Measurements from ENCODE around the gene POMP. TPM values are rescaled to one million over a fixed set of nuclear protein-coding genes. Genes with fewer than 3 reads are reported as not detected.
"Not testable (repeated sequence)": the region's sequence is repeated elsewhere in the genome, so short reads cannot be mapped to it uniquely, and the experiment has no call there.

Gene POMP
- total RNA-seq, 2 experiments from 2014 or later: 124 to 127 TPM

- ChIA-PET CTCF (no interaction called here), POLR2A (no interaction called here)
Observed at GRCh38 chr13:28636677-28637317, 22.1 kb upstream of the POMP start.

DNA sequence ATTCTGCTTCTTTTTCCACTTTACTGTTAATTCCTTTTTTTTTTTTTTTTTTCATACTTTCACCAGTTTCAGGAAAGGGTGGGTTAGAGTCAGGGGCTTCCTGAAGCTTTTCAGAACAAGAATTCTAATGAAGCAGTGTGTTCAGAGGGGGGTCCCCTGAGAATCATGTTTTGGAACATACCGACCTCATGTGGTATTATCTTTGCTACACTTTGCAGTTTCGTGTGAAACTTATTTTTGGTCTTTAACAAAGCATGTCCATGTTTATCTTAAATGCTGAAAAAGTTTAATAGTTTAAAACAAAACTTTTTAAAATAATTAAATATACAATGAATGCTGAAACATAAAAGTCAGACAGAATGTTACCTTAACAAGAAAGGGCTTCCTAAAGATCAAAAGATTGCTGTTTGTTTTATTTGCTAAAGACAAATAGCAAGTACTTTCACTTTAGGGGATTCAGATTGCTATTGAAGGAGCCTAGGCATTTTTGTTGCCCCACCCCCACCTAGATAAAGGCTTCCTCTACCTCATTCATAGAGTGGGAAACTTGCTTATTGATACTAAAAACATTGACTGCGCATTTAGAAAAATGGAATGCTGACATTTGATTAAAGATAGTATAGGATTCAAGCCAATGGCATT is 21.1 kb upstream of the POMP start:
- CTCF ChIA-PET: no interaction called here

GRCh38 chr13:28638756-28639155 is 20.2 kb upstream of the POMP start:
- POLR2A ChIA-PET: interaction anchor here (1.0 kb wide), 1 partner anchor 20 kb away, joined by 4 read pairs; the partner anchor contains the start of gene POMP
- CTCF ChIA-PET: no interaction called here

More for the DNA sequence above, 21.1 kb upstream of the POMP start:
- POLR2A ChIA-PET: no interaction called here

DNA sequence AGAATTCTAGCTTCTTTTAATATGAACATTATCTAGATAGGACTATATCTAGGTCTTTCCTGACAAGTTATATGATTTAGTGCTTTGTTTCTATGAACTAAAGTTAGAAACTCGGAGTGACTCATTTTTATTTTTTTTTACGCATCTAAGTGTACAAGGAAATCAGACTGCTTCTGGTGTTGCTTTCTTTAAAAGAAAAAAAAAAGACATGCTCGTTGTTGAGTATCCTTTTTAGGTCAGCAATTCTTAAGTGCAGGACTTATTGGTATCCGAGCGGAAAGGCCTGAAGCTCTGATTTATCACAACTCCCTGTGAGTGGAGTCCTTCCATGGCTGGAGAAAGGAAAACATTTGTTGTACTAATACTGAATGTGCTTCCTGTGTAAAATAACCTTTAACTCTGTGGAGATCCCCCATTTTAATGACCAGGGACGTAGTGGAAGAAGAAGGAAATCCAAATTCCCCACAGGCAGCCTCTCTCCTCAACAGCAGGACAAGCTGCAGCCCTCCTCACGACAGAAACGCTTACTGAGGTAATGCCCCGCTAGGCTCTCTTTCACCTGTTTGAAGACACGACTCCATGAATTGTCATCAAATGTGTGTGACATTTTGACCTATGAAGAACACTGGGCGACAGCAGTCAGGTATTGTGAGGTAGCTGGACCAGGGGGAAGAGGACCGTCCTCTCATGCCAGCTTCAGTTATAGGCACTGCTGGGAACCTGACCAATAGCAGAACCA is 17.9 kb upstream of the POMP start:
- ChIA-PET CTCF (no interaction called here), POLR2A (no interaction called here)

DNA sequence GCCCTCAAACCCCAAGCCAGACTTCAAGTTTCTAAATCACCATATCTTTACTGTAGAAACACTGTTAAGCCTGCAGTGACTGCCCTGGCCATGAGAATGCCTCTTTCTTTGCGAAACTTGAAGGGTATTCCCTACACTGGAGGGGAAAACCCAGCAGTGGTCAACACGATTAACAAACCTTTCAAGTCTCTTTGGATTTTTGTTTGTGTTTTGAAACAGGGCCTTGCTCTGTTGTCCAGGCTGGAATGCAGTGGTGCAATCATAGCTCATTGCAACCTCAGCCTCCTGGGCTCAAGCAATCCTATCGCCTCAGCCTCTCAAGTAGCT is 17.4 kb upstream of the POMP start:
- CTCF ChIA-PET: no interaction called here
- POLR2A ChIA-PET: no interaction called here

GRCh38 chr13:28650284-28650683 is 8.6 kb upstream of the POMP start:
- POLR2A ChIA-PET: no interaction called here
- CTCF ChIA-PET: no interaction called here

- ChIA-PET POLR2A (no interaction called here), CTCF (no interaction called here)
Observed at GRCh38 chr13:28651810-28652401, 7.0 kb upstream of the POMP start.

GRCh38 chr13:28653111-28653510 is 5.8 kb upstream of the POMP start:
- CTCF ChIA-PET: no interaction called here
- POLR2A ChIA-PET: no interaction called here

DNA sequence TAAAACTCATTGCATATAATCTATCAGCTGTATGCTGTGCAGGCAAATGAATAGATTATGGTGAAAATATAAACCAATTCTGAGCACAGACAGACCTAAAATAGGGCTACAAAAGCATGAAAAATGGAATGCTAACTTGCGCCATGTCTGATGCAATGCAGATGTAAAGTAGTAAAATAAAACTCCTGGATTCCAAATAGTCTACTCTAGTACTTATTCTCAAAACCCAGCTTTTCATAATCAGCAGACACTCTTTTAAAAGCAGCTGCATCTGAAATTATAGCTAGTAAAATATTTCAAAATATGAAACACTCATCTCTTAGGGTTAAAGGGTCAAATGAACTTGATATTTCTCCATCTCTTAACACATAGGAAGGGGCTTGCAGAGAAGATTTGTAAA is 4.7 kb upstream of the POMP start:
- CTCF ChIA-PET: no interaction called here
- POLR2A ChIA-PET: no interaction called here

DNA sequence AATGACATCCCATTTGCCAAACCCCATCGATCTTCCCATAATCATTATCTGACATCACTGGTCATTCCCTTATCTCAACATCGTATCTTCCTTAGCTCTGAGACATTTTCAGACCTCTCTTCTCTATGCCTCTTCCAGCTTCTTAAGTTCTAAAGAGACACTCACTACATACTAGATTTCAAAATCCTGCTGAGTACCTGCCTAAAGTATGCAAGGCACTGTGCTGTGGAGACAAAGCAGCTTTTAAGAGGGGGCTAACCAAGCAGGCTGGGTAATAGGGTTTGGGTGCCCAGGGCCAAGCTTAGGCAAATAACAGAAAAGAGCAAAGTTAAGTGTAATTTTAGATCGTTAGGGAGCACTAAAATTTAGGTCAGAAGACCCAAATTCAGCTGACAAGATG is 3.4 kb upstream of the POMP start:
- POLR2A ChIA-PET: no interaction called here
- CTCF ChIA-PET: no interaction called here

- ChIA-PET POLR2A (interaction anchor here (0.6 to 1.3 kb wide), 3 partner anchors 10 to 60 kb away, joined by 3 to 4 read pairs (median 4); partner anchors contain the start of gene SLC46A3), CTCF (interaction anchor here (0.6 kb wide), 1 partner anchor 15 kb away, joined by 3 read pairs; no protein-coding TSS in a partner anchor)
Observed at GRCh38 chr13:28657784-28658538, 969 bp upstream of the POMP start.

- ChIA-PET POLR2A (interaction anchor here (0.6 to 1.3 kb wide), 4 partner anchors 11 to 166 kb away, joined by 3 to 4 read pairs (median 4); partner anchors contain the start of gene SLC46A3), CTCF (no interaction called here)
Observed at GRCh38 chr13:28658539-28658795, 463 bp upstream of the POMP start.

- ChIA-PET POLR2A (interaction anchor here (0.5 to 1.3 kb wide), 2 partner anchors 59 to 1312 kb away, joined by 3 to 4 read pairs; partner anchors contain the start of gene SLC46A3), CTCF (no interaction called here)
Observed at GRCh38 chr13:28659621-28659970, 666 bp downstream of the POMP start.

GRCh38 chr13:28666897-28667488 is 8.1 kb downstream of the POMP start:
- POLR2A ChIA-PET: no interaction called here
- CTCF ChIA-PET: no interaction called here

GRCh38 chr13:28671126-28671792 is 12.3 kb downstream of the POMP start:
- ChIA-PET CTCF (no interaction called here), POLR2A (no interaction called here)

- POLR2A ChIA-PET: no interaction called here
- CTCF ChIA-PET: no interaction called here
Observed at GRCh38 chr13:28678809-28679208, 19.9 kb downstream of the POMP start.

GRCh38 chr13:28679628-28680027 is 20.7 kb downstream of the POMP start:
- ChIA-PET POLR2A (no interaction called here), CTCF (no interaction called here)

DNA sequence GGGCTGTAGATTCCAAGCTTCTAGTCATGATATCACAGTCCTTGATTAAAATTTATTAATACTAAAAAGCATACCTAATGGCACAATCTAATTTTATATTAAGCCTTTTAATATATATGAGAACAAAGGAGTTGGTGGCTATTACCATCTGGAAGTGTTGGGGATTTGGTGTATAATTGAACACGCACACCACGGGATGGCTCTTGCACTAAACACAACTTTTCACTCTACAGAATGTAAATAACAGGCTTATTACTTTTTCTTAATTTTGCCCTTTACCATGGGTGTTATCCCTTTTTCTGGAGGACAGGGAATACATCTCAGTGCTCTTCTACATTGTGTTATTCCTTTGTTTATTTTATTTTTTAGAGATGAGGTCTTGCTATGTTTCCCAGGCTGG is 21.6 kb downstream of the POMP start:
- POLR2A ChIA-PET: no interaction called here
- CTCF ChIA-PET: no interaction called here

GRCh38 chr13:28683169-28683568 is 24.2 kb downstream of the POMP start:
- CTCF ChIA-PET, POLR2A ChIA-PET: not testable (repeated sequence)

DNA sequence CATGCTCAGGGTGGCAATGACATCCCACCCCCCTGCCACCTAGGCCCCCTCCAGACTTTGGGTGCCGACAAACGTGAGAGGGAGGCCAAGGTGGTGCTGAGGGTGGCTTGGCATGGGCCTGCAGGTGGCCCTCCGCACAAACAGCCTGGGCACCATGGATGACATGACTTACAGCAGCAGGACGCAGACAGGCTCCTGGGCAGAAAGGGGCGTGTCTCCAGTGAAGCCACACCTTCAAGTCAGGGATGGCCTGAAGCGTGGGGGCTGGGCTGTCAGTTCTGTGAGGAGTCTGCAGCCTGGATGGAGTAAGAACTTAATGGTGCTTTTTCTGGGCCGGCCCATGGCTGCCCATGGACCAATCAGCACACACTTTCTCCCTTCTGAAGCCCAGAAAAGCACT is 25.3 kb downstream of the POMP start:
- CTCF ChIA-PET: no interaction called here

More for the DNA sequence above, 25.3 kb downstream of the POMP start:
- POLR2A ChIA-PET: no interaction called here

Data from activated CD8-positive, alpha-beta memory T cell treated with anti-CD3 and anti-CD28 coated beads for 36 hours (primary cell).